CD8-positive, alpha-beta memory T cell (primary cell): Measurements from ENCODE around the gene CNIH1. TPM values are rescaled to one million over a fixed set of nuclear protein-coding genes. Genes with fewer than 3 reads are reported as not detected.
"Not testable (repeated sequence)": the region's sequence is repeated elsewhere in the genome, so short reads cannot be mapped to it uniquely, and the experiment has no call there.

ENCODE experiments used
- CTCF ChIA-PET: fragments of 350-600 bp; sonication (Branson Sonifier 250); formaldehyde crosslinking; loops from one replicate; lab custom pipeline; 2021; ENCODE audit warnings: antibody characterized with exemption; lab: Charles Lee
- POLR2A ChIA-PET: fragments of 350-600 bp; sonication (Branson Sonifier 250); formaldehyde crosslinking; loops from one replicate; lab custom pipeline; 2021; ENCODE audit warnings: antibody characterized with exemption; lab: Charles Lee
- DNase-seq, 5 donors: peaks; one replicate each; pipeline versions ENCODE4 v3.0.0 to v3.0.0-alpha.2; 2020 to 2022; ENCODE audit warnings: mixed read lengths in 1 of 5
- H3K27ac ChIP-seq: one replicate; pipeline ENCODE4 v1.7.0; 2013; ENCODE audit warnings: low read depth, mild to moderate bottlenecking, low read length, moderate library complexity
- H3K27me3 ChIP-seq: 2 replicates; pipeline ENCODE4 v1.7.0; 2013; ENCODE audit warnings: low read length, mild to moderate bottlenecking; ENCODE audit not compliant: insufficient read depth, poor library complexity, severe bottlenecking
- H3K36me3 ChIP-seq: 2 replicates; pipeline ENCODE4 v1.7.0; 2013; ENCODE audit warnings: mild to moderate bottlenecking, low read length, moderate library complexity; ENCODE audit not compliant: insufficient read depth
- H3K4me1 ChIP-seq: 2 replicates; pipeline ENCODE4 v1.7.0; 2013; ENCODE audit warnings: mild to moderate bottlenecking, low read length, moderate library complexity; ENCODE audit not compliant: insufficient read depth
- H3K4me3 ChIP-seq: 2 replicates; pipeline ENCODE4 v1.7.0; 2013; ENCODE audit warnings: mild to moderate bottlenecking, low read length
- H3K9me3 ChIP-seq: 2 replicates; pipeline ENCODE4 v1.7.0; 2013; ENCODE audit warnings: mild to moderate bottlenecking, low read length
- H3K27ac Mint-ChIP-seq, 8 donors: one replicate each; pipeline ENCODE4 v1.8.0; 2020 to 2021; ENCODE audit warnings: mixed read lengths in 8 of 8, mild to moderate bottlenecking in 6 of 8, inconsistent platforms in 3 of 8, moderate library complexity in 3 of 8
- H3K27me3 Mint-ChIP-seq, 2 donors: one replicate each; pipeline ENCODE4 v1.8.0; 2020 to 2021; ENCODE audit warnings: mixed read lengths in 2 of 2, mild to moderate bottlenecking in 1 of 2, moderate library complexity in 1 of 2
- H3K36me3 Mint-ChIP-seq, 3 donors: one replicate each; pipeline ENCODE4 v1.8.0; 2020 to 2021; ENCODE audit warnings: mixed read lengths in 3 of 3, inconsistent platforms in 1 of 3, mild to moderate bottlenecking in 1 of 3
- H3K4me1 Mint-ChIP-seq, 3 donors: one replicate each; pipeline ENCODE4 v1.8.0; 2020 to 2021; ENCODE audit warnings: mixed read lengths in 3 of 3, inconsistent platforms in 1 of 3, mild to moderate bottlenecking in 1 of 3
- H3K4me3 Mint-ChIP-seq, 7 donors: one replicate each; pipeline ENCODE4 v1.8.0; 2020 to 2021; ENCODE audit warnings: mixed read lengths in 7 of 7, mild to moderate bottlenecking in 6 of 7, moderate library complexity in 4 of 7, inconsistent platforms in 2 of 7
- H3K9me3 Mint-ChIP-seq, 5 donors: one replicate each; pipeline ENCODE4 v1.8.0; 2020 to 2022; ENCODE audit warnings: mixed read lengths in 5 of 5, mild to moderate bottlenecking in 3 of 5, moderate library complexity in 2 of 5, inconsistent platforms in 1 of 5
- polyA plus RNA-seq: library from polyadenylated mRNA; unstranded; fragments of 300-500 nt; fragmentation: Illumina TruSeq; gene quantifications from one replicate; pipeline ENCODE4 v1.2.3, GENCODE V29; 2021
- total RNA-seq, 2 experiments: library from RNA; stranded (reverse); gene quantifications; one replicate each; pipeline ENCODE4 v1.2.3, GENCODE V29; 2021

Gene CNIH1
- total and polyA plus RNA-seq, 3 experiments from 2014 or later: 84.9 to 104 (median 87.1) TPM

GRCh38 chr14:54387328-54387727 lies 53.8 kb downstream of the CNIH1 start:
- no peaks in the 10 kb centered on the region for H3K36me3 ChIP-seq
- DNase-seq: no peak
- Mint-ChIP-seq H3K27me3 (peaks cover 12 to 54% of the 10 kb centered on the region in 2 donors), H3K27ac (no peak overlapping the region), H3K9me3 (no peaks in the 10 kb centered on the region), H3K4me3 (no peak overlapping the region), H3K4me1 (no peaks in the 10 kb centered on the region), H3K36me3 (no peaks in the 10 kb centered on the region)
- ChIA-PET CTCF (interaction anchor here (0.6 kb wide), 1 partner anchor 9 kb away, joined by 3 read pairs; no protein-coding TSS in a partner anchor), POLR2A (interaction anchor here (1.1 kb wide), 1 partner anchor 10 kb away, joined by 3 read pairs; the partner anchor contains the start of gene CDKN3)
- no peaks in the 10 kb centered on the region for H3K9me3 ChIP-seq
- peaks cover 10% of the 10 kb centered on the region for H3K27me3 ChIP-seq
- no peaks in the 10 kb centered on the region for H3K4me1 ChIP-seq
- no peak overlapping the region for H3K4me3 ChIP-seq
- H3K27ac ChIP-seq: no peak overlapping the region

- no peaks in the 10 kb centered on the region for H3K4me1 ChIP-seq
- DNase-seq: no peak
- Mint-ChIP-seq H3K4me3 (no peak overlapping the region), H3K4me1 (no peaks in the 10 kb centered on the region), H3K27me3 (peaks cover 7 to 42% of the 10 kb centered on the region in 2 donors), H3K27ac (no peak overlapping the region), H3K36me3 (no peaks in the 10 kb centered on the region), H3K9me3 (peaks cover 0 to 2% (median 0%) of the 10 kb centered on the region in 5 donors)
- no peaks in the 10 kb centered on the region for H3K9me3 ChIP-seq
- no peaks in the 10 kb centered on the region for H3K36me3 ChIP-seq
- CTCF ChIA-PET: no interaction called here
- H3K27me3 ChIP-seq: peaks cover 6% of the 10 kb centered on the region
- H3K27ac ChIP-seq: no peak overlapping the region
- POLR2A ChIA-PET: no interaction called here
- no peak overlapping the region for H3K4me3 ChIP-seq
Observed at GRCh38 chr14:54385556-54385955, 55.6 kb downstream of the CNIH1 start.

GRCh38 chr14:54383835-54384234 lies 57.3 kb downstream of the CNIH1 start:
- CTCF ChIA-PET: no interaction called here
- Histone ChIP-seq H3K27me3 (peaks cover 1% of the 10 kb centered on the region), H3K27ac (no peak overlapping the region), H3K9me3 (no peaks in the 10 kb centered on the region), H3K4me1 (no peaks in the 10 kb centered on the region), H3K36me3 (no peaks in the 10 kb centered on the region), H3K4me3 (no peak overlapping the region)
- Mint-ChIP-seq H3K27me3 (peaks cover 11 to 48% of the 10 kb centered on the region in 2 donors), H3K4me1 (no peaks in the 10 kb centered on the region), H3K9me3 (peaks cover 0 to 4% (median 0%) of the 10 kb centered on the region in 5 donors), H3K36me3 (no peaks in the 10 kb centered on the region), H3K4me3 (no peak overlapping the region), H3K27ac (no peak overlapping the region)
- DNase-seq: no peak
- POLR2A ChIA-PET: no interaction called here

GRCh38 chr14:54381821-54382220 lies 59.4 kb downstream of the CNIH1 start:
- H3K27ac Mint-ChIP-seq: no peak overlapping the region
- no peaks in the 10 kb centered on the region for H3K4me1 ChIP-seq
- no peak for DNase-seq
- no peak overlapping the region for H3K4me3 Mint-ChIP-seq
- no peaks in the 10 kb centered on the region for H3K9me3 ChIP-seq
- no peaks in the 10 kb centered on the region for H3K36me3 Mint-ChIP-seq
- H3K27me3 ChIP-seq: no peaks in the 10 kb centered on the region
- H3K4me1 Mint-ChIP-seq: no peaks in the 10 kb centered on the region
- H3K4me3 ChIP-seq: no peak overlapping the region
- ChIA-PET POLR2A (no interaction called here), CTCF (no interaction called here)
- peaks cover 14 to 43% of the 10 kb centered on the region in 2 donors for H3K27me3 Mint-ChIP-seq
- H3K9me3 Mint-ChIP-seq: peaks cover 0 to 4% (median 0%) of the 10 kb centered on the region in 5 donors
- H3K27ac ChIP-seq: no peak overlapping the region
- no peaks in the 10 kb centered on the region for H3K36me3 ChIP-seq

- CTCF ChIA-PET, H3K9me3 Mint-ChIP-seq, DNase-seq: not testable (repeated sequence)
Observed at GRCh38 chr14:54380558-54380957, 60.6 kb downstream of the CNIH1 start.

GRCh38 chr14:54378893-54379292 lies 62.3 kb downstream of the CNIH1 start:
- H3K27me3 Mint-ChIP-seq: peaks cover 25 to 32% of the 10 kb centered on the region in 2 donors
- H3K36me3 ChIP-seq, H3K27ac ChIP-seq, H3K9me3 Mint-ChIP-seq, H3K27ac Mint-ChIP-seq, CTCF ChIA-PET, H3K36me3 Mint-ChIP-seq, H3K4me3 ChIP-seq, DNase-seq, POLR2A ChIA-PET, H3K9me3 ChIP-seq, H3K4me1 Mint-ChIP-seq, H3K27me3 ChIP-seq, H3K4me1 ChIP-seq, H3K4me3 Mint-ChIP-seq: not testable (repeated sequence)

More at GRCh38 chr14:54380558-54380957, 60.6 kb downstream of the CNIH1 start:
- H3K27ac ChIP-seq, H3K27ac Mint-ChIP-seq, H3K9me3 ChIP-seq, POLR2A ChIA-PET, H3K4me1 ChIP-seq, H3K4me3 ChIP-seq, H3K27me3 ChIP-seq, H3K36me3 Mint-ChIP-seq, H3K4me3 Mint-ChIP-seq, H3K36me3 ChIP-seq, H3K4me1 Mint-ChIP-seq: not testable (repeated sequence)
- H3K27me3 Mint-ChIP-seq: peaks cover 20 to 38% of the 10 kb centered on the region in 2 donors

GRCh38 chr14:54377501-54377900 lies 63.7 kb downstream of the CNIH1 start:
- CTCF ChIA-PET: no interaction called here
- POLR2A ChIA-PET: no interaction called here
- no peaks in the 10 kb centered on the region for H3K4me1 Mint-ChIP-seq

GRCh38 chr14:54374117-54374884 lies 66.9 kb downstream of the CNIH1 start:
- Histone ChIP-seq H3K27ac (no peak overlapping the region), H3K36me3 (no peaks in the 10 kb centered on the region), H3K4me1 (no peaks in the 10 kb centered on the region), H3K9me3 (no peaks in the 10 kb centered on the region), H3K4me3 (no peak overlapping the region), H3K27me3 (no peaks in the 10 kb centered on the region)
- Mint-ChIP-seq H3K9me3 (peaks cover 0 to 2% (median 0%) of the 10 kb centered on the region in 5 donors), H3K36me3 (no peaks in the 10 kb centered on the region), H3K4me1 (no peaks in the 10 kb centered on the region), H3K27ac (no peak overlapping the region), H3K4me3 (no peak overlapping the region), H3K27me3 (peaks cover 16 to 36% of the 10 kb centered on the region in 2 donors)
- no peak for DNase-seq
- ChIA-PET POLR2A (no interaction called here), CTCF (no interaction called here)

More at GRCh38 chr14:54377501-54377900, 63.7 kb downstream of the CNIH1 start:
- no peaks in the 10 kb centered on the region for H3K9me3 ChIP-seq
- H3K4me1 ChIP-seq: no peaks in the 10 kb centered on the region
- Mint-ChIP-seq H3K27ac (no peak overlapping the region), H3K9me3 (peaks cover 0 to 4% (median 0%) of the 10 kb centered on the region in 5 donors), H3K4me3 (no peak overlapping the region), H3K36me3 (no peaks in the 10 kb centered on the region), H3K27me3 (peaks cover 24 to 35% of the 10 kb centered on the region in 2 donors)
- no peaks in the 10 kb centered on the region for H3K36me3 ChIP-seq
- no peak overlapping the region for H3K4me3 ChIP-seq
- no peak overlapping the region for H3K27ac ChIP-seq
- no peak for DNase-seq
- H3K27me3 ChIP-seq: no peaks in the 10 kb centered on the region
